Body of pancreas (tissue), 4 donors: ENCODE measurements around the gene DNAJC8. TPM values are rescaled to one million over a fixed set of nuclear protein-coding genes. Genes with fewer than 3 reads are reported as not detected.
A peak's percentile ranks its signal among the peaks of the same experiment; 100 is the strongest.

Source experiments
- ATAC-seq: fragments of 150-250 bp; one replicate; pipeline ENCODE4 v1.9.1; 2016
- DNase-seq, 4 donors: peaks; one replicate each; pipeline ENCODE4 v3.0.0-alpha.2; 2019
- H3K27ac ChIP-seq, 4 donors: fragments of 200-600 bp; sonication (generic); 1 replicate in 3 of 4; 2 replicates in 1 of 4; pipeline versions ENCODE4 v1.5.1 to v1.6.1; 2016 to 2019; ENCODE audit warnings: mild to moderate bottlenecking in 1 of 4, mixed read lengths in 1 of 4, moderate library complexity in 1 of 4
- H3K27me3 ChIP-seq, 2 donors: fragments of 200-600 bp; sonication (generic); one replicate each; pipeline ENCODE4 v1.6.0; 2016; ENCODE audit warnings: mild to moderate bottlenecking in 1 of 2
- H3K36me3 ChIP-seq, 2 donors: fragments of 200-600 bp; sonication (generic); replicated peaks in 1 of 2; 2 replicates each; pipeline ENCODE4 v1.5.1; 2016; ENCODE audit warnings: low read depth in 2 of 2; ENCODE audit not compliant: insufficient read depth in 1 of 2
- H3K4me1 ChIP-seq: fragments of 200-600 bp; sonication (generic); one replicate; pipeline ENCODE4 v1.6.0; 2016
- H3K4me3 ChIP-seq, 2 donors: fragments of 200-600 bp; sonication (generic); 1 replicate in 1 of 2; 2 replicates in 1 of 2; pipeline ENCODE4 v1.5.1; 2016 to 2019
- H3K9me3 ChIP-seq, 3 donors: fragments of 200-600 bp; sonication (generic); 1 replicate in 2 of 3; 2 replicates in 1 of 3; pipeline ENCODE4 v1.5.1; 2016
- POLR2A ChIP-seq, 3 donors: fragments of 450-650 bp; IDR thresholded peaks; one replicate each; pipeline ENCODE4 v1.6.1; 2016; ENCODE audit warnings: antibody characterized with exemption in 3 of 3, mild to moderate bottlenecking in 2 of 3
- whole genome bisulfite sequencing, 2 donors: methylation state at CpG; one replicate each; pipeline ENCODE4 v1.1.5; 2017; 5-methylcytosine and 5-hydroxymethylcytosine counted together
- intact Hi-C: fragments of 100-400 bp; cut with DNase I; formaldehyde crosslinking; loops from one replicate; pipeline ENCODE4 v1.15.1; 2023
- total RNA-seq, 2 donors: library from RNA; depleted of rRNA; stranded (reverse); fragments of >200 nt; gene quantifications; one replicate each; pipeline ENCODE4 v1.1.0, GENCODE V29; 2016
- TF ChIP-seq, protein P1 (sequence below), 7 experiments: fragments of 450-650 bp in 4 of 7; fragments of 200-600 bp in 3 of 7; sonication (generic) in 3 of 7; IDR thresholded peaks; one replicate each; pipeline ENCODE4 v1.5.1; 2016 to 2019; ENCODE audit warnings: antibody characterized with exemption in 7 of 7

The DNAJC8 gene
- total RNA-seq, 2 donors from 2014 or later, result 18.7 to 53.1 TPM

DNA sequence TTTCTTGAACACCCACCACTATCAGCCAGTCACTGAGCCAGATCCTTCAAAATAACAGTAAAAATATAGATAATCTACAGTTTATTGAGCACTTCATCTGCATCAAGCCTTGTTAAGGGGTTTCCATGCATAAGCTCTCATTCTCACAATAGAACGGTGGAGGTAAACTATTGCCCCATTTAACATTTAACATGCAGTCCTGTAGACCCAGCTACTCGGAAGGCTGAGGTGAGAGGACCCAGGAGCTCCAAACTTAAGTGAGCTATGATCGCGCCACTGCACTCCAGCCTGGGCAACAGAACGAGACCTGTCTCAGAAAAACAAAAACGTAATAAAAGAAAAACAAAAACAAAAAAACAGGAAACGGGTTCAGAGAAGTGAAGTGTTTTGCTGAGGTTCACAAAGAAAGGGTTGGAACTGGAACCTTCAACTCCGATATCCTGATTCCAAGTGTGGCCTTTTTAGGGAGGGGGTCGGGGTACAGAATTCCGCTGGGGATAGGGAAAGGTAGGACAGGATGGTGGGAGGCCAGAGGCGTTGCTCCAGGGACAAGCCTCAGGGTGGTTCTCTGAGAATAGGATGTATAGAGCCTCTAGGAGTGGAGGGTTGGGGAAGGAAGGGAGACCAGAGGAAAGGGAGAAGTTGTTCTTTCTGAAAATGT is 14.9 kb upstream of the DNAJC8 start:
- DNase-seq, result no peak
- ATAC-seq, result no peak
- H3K4me1 ChIP-seq, result peaks cover 67% of the 10 kb centered on the region
- H3K36me3 ChIP-seq, result no peaks in the 10 kb centered on the region
- TF ChIP-seq, protein P1, sequence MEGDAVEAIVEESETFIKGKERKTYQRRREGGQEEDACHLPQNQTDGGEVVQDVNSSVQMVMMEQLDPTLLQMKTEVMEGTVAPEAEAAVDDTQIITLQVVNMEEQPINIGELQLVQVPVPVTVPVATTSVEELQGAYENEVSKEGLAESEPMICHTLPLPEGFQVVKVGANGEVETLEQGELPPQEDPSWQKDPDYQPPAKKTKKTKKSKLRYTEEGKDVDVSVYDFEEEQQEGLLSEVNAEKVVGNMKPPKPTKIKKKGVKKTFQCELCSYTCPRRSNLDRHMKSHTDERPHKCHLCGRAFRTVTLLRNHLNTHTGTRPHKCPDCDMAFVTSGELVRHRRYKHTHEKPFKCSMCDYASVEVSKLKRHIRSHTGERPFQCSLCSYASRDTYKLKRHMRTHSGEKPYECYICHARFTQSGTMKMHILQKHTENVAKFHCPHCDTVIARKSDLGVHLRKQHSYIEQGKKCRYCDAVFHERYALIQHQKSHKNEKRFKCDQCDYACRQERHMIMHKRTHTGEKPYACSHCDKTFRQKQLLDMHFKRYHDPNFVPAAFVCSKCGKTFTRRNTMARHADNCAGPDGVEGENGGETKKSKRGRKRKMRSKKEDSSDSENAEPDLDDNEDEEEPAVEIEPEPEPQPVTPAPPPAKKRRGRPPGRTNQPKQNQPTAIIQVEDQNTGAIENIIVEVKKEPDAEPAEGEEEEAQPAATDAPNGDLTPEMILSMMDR (IDR thresholded peaks at IDR 0.05), result no peak
- TF ChIP-seq POLR2A (IDR thresholded peaks at IDR 0.05), result no peak
- peak overlapping the region; percentile 73 to 90 (median 85) for H3K27ac ChIP-seq
- H3K27me3 ChIP-seq, result no peaks in the 10 kb centered on the region
- WGBS, 2 donors, result 37 to 51% methylated on average over 11 of the region's 11 CpGs
- H3K4me3 ChIP-seq, result no peak overlapping the region
- H3K9me3 ChIP-seq, result no peaks in the 10 kb centered on the region
- intact Hi-C loops, result loop anchor here (10.0 kb wide), 1 partner anchor 257 kb away; the partner anchor contains the start of gene RCC1

DNA sequence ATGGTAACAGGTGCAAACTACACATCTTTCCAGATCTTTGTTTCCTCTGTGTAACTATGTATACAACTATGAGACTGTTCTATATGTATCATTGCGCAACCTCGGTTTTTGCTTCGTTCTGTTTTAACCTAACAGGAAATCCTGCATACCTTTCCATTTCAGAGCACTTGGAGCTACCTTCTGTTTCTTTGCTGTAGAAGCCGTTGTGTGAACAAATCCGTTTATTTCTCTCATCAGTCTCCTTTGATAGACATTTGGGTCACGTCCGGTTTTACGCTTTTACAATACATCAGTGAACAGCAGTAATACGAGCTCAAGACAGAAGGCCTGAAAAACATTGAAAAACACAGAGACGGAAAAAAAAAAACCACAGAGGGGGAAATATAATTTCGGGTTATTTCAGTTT is 13.6 kb upstream of the DNAJC8 start:
- peaks cover 71% of the 10 kb centered on the region for H3K4me1 ChIP-seq
- peak overlapping the region; percentile 59 to 90 (median 85) for H3K27ac ChIP-seq
- no peak for ATAC-seq
- no peaks in the 10 kb centered on the region for H3K9me3 ChIP-seq
- DNase-seq, result peak in 2 of 4 donors; percentile 43 to 68
- intact Hi-C loops, result loop anchor here (10.0 kb wide), 1 partner anchor 258 kb away; the partner anchor contains the start of gene RCC1
- 1 to 4% methylated on average over 11 of the region's 11 CpGs for WGBS, 2 donors
- H3K36me3 ChIP-seq, result no peaks in the 10 kb centered on the region
- peak overlapping the region in 1 of 2 donors; percentile 32 for H3K4me3 ChIP-seq
- H3K27me3 ChIP-seq, result no peaks in the 10 kb centered on the region
- TF ChIP-seq, protein P1 (IDR thresholded peaks at IDR 0.05), result no peak
- TF ChIP-seq POLR2A (IDR thresholded peaks at IDR 0.05), result no peak

DNA sequence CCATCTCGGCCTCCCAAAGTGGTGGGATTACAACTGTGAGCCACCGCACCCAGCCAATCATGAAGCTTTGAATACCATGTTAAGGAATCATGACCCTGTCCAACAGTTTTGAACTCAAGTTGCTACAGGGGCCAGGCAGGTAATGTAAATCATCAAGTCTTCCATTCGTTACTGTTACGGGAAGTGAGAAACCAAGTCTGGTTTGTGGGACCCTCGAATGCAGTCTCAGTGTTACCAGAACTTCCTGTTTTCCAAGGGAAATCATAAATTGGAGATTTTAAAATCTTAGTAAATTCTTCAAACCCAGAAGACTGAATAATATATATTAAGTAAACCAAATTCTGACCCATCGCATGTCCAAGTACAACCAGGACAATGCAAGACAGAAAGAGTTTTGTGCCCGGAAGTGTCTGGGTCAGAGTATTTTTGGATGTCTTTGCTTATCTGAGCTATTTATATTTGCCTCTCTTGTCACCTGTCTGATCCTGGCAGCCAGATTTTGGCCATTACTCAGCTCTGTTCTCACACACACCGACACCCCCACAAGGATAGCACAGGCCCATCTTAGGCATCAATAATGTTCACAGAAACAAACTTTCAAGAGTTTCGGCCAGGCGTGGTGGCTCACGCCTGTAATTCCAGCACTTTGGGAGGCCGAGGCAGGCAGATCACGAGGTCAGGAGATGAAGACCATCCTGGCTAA is 11.9 kb upstream of the DNAJC8 start:
- no peak overlapping the region for H3K4me3 ChIP-seq
- no peaks in the 10 kb centered on the region for H3K9me3 ChIP-seq
- 61 to 67% methylated on average over 13 of the region's 13 CpGs for WGBS, 2 donors
- DNase-seq (no peak), ATAC-seq (no peak)
- no peaks in the 10 kb centered on the region for H3K27me3 ChIP-seq
- H3K4me1 ChIP-seq, result peaks cover 63% of the 10 kb centered on the region
- TF ChIP-seq, protein P1 (IDR thresholded peaks at IDR 0.05), result no peak
- peak overlapping the region; percentile 73 to 90 (median 74) for H3K27ac ChIP-seq
- intact Hi-C loops, result loop anchor here (10.0 kb wide), 1 partner anchor 260 kb away; the partner anchor contains the start of gene RCC1
- no peaks in the 10 kb centered on the region for H3K36me3 ChIP-seq

DNA sequence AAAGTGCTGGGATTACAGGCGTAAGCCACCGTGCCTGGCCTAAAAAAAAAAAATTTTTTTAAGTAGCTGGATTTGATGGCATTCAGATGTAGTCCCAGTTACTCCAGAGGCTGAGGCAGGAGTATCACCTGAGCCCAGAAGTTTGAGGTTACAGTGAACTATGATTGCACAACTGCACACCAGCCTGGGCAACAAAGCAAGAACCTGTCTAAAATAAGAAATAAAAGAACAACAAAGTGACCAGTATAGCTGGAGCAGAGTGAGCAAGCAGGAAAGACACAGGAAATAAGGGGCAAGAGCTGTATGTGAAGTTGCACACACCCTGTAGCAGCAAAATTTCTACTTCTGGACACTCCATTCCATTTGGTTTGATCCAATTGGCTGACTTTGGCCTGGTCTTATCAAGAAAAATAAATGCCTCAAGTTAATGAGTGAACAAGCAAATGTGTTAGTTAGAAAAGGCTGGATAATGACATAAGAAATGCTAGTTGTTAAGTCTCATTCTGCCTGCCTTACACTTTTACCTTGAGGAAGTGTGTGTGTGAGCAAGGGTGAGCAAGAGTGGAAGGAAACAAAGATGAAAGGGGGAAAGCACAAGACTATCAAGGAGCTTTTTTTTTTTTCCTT is 11.0 kb upstream of the DNAJC8 start:
- H3K4me3 ChIP-seq, result no peak overlapping the region
- no peaks in the 10 kb centered on the region for H3K9me3 ChIP-seq
- intact Hi-C loops, result loop anchor here (10.0 kb wide), 1 partner anchor 261 kb away; the partner anchor contains the start of gene RCC1
- WGBS, 2 donors, result 29 to 40% methylated on average over 2 of the region's 2 CpGs
- no peaks in the 10 kb centered on the region for H3K36me3 ChIP-seq
- H3K27ac ChIP-seq, result peak overlapping the region; percentile 73 to 90 (median 74)
- ATAC-seq (peak; percentile 17), DNase-seq (peak; percentile 39 to 68 (median 63))
- TF ChIP-seq, protein P1 (IDR thresholded peaks at IDR 0.05), result peak in 1 of 7 experiments; percentile 5
- peak in 1 of 3 donors; percentile 27 for TF ChIP-seq POLR2A (IDR thresholded peaks at IDR 0.05)
- H3K4me1 ChIP-seq, result peaks cover 54% of the 10 kb centered on the region
- H3K27me3 ChIP-seq, result no peaks in the 10 kb centered on the region
